Endodermal cell (in vitro differentiated cells): ENCODE measurements around the gene C18orf63. TPM values are rescaled to one million over a fixed set of nuclear protein-coding genes. Genes with fewer than 3 reads are reported as not detected.
A peak's percentile ranks its signal among the peaks of the same experiment; 100 is the strongest.

Experiments used
- DNase-seq: peaks from one replicate; pipeline ENCODE4 v3.0.0-alpha.2; 2017
- H3K27ac ChIP-seq: 2 replicates; pipeline ENCODE4 v1.5.1; 2013; ENCODE audit warnings: mild to moderate bottlenecking, low read depth, low read length, moderate library complexity
- H3K27me3 ChIP-seq: 2 replicates; pipeline ENCODE4 v1.6.1; 2013; ENCODE audit warnings: mild to moderate bottlenecking, low read length, moderate library complexity; ENCODE audit not compliant: insufficient read depth, control insufficient read depth, poor library complexity, severe bottlenecking
- H3K36me3 ChIP-seq: 2 replicates; pipeline ENCODE4 v1.7.0; 2013; ENCODE audit warnings: mild to moderate bottlenecking, low read length, moderate library complexity; ENCODE audit not compliant: control insufficient read depth, insufficient read depth
- H3K4me1 ChIP-seq: one replicate; pipeline ENCODE4 v1.7.0; 2013; ENCODE audit warnings: low read length; ENCODE audit not compliant: control insufficient read depth, insufficient read depth
- H3K4me3 ChIP-seq: 2 replicates; pipeline ENCODE4 v1.5.1; 2013; ENCODE audit warnings: mild to moderate bottlenecking, low read length, moderate library complexity
- H3K9ac ChIP-seq: 2 replicates; pipeline ENCODE4 v1.6.1; 2013; ENCODE audit warnings: mild to moderate bottlenecking, low read length, moderate library complexity; ENCODE audit not compliant: poor library complexity, severe bottlenecking; ENCODE audit errors: extremely low read depth
- H3K9me3 ChIP-seq: 2 replicates; pipeline ENCODE4 v1.6.1; 2013; ENCODE audit warnings: mild to moderate bottlenecking, low read length, moderate library complexity; ENCODE audit not compliant: control insufficient read depth
- H3K27ac Mint-ChIP-seq: 2 replicates; pipeline ENCODE4 v1.8.0; 2020; ENCODE audit warnings: mixed read lengths
- H3K27me3 Mint-ChIP-seq: 2 replicates; pipeline ENCODE4 v1.8.0; 2021; ENCODE audit warnings: mild to moderate bottlenecking, mixed read lengths; ENCODE audit not compliant: insufficient read depth
- H3K36me3 Mint-ChIP-seq: 2 replicates; pipeline ENCODE4 v1.8.0; 2020; ENCODE audit warnings: low read depth, mixed read lengths
- H3K4me1 Mint-ChIP-seq: 2 replicates; pipeline ENCODE4 v1.8.0; 2020; ENCODE audit warnings: mixed read lengths
- H3K4me3 Mint-ChIP-seq: 2 replicates; pipeline ENCODE4 v1.8.0; 2020; ENCODE audit warnings: mild to moderate bottlenecking, moderate library complexity, mixed read lengths
- H3K9me3 Mint-ChIP-seq: 2 replicates; pipeline ENCODE4 v1.8.0; 2020; ENCODE audit warnings: mild to moderate bottlenecking, mixed read lengths
- CTCF ChIP-seq: fragments of 200-600 bp; sonication (generic); conservative IDR thresholded peaks from 2 replicates; pipeline ENCODE4 v1.5.0; 2021; ENCODE audit warnings: antibody characterized with exemption, mild to moderate bottlenecking
- WGBS, 2 experiments: methylation state at CpG; one replicate each; pipeline versions ENCODE4 v1.1.5 to v1.1.7; 2013; ENCODE audit warnings: missing lambda C conversion rate in 2 of 2, mixed read lengths in 1 of 2; ENCODE audit not compliant: insufficient coverage in 1 of 2, insufficient read length in 1 of 2; 5-methylcytosine and 5-hydroxymethylcytosine counted together
- total RNA-seq, 2 donors: library from RNA; stranded (reverse); fragmentation: NEBNext Ultra II Directional in 1 of 2; extraction: Animal tissue kit (Norgen Biotek cat#: 25700) in 1 of 2; gene quantifications; 2 replicates in 1 of 2; 3 replicates in 1 of 2; pipeline ENCODE4 v1.2.1, GENCODE V29; 2021

C18orf63 gene
- total RNA-seq, 2 donors from 2014 or later: not detected

DNA sequence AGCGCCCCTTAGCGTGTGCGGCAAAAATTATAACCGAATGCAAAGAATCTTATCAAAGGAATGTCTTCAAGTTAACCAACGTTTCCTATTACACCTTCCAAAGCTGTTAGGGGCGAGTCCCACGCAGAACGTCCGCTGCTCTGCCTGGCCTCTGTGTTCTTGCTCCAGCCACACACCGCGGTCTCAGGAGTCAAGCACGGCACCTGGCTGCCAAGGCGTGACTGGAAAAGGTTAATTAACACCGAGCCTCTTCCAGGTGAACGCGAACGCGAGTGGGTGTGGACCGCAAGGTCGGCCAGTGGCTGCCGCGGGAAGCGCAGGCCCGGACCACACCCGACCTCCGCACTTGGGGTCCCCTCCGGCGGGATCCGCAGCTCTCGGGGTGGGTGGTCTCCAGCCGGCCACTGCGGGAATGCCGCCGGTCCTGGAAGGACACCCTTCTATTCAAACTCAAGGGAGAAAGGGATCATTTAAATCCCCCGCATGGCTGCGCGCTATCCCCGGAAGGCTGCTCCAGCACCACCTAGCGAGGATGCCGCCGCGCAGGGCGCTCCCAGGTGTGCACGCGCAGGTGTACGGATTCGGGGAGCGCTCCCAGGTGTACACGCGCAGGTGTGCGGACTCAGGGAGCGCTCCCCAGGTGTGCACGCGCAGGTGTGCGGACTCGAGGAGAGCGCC lies 24.7 kb upstream of the C18orf63 start:
- H3K27ac Mint-ChIP-seq: no peak overlapping the region
- Histone ChIP-seq H3K9me3 (peaks cover 5% of the 10 kb centered on the region), H3K4me3 (peak overlapping the region; percentile 88), H3K36me3 (no peaks in the 10 kb centered on the region), H3K27me3 (no peaks in the 10 kb centered on the region), H3K27ac (no peak overlapping the region), H3K9ac (no peak overlapping the region), H3K4me1 (no peaks in the 10 kb centered on the region)
- H3K9me3 Mint-ChIP-seq: no peaks in the 10 kb centered on the region
- TF ChIP-seq CTCF: peak; percentile 62
- H3K4me1 Mint-ChIP-seq: peaks cover 18% of the 10 kb centered on the region
- peak overlapping the region; percentile 86 for H3K4me3 Mint-ChIP-seq
- peaks cover 4% of the 10 kb centered on the region for H3K27me3 Mint-ChIP-seq
- no peaks in the 10 kb centered on the region for H3K36me3 Mint-ChIP-seq
- 28 to 48% methylated on average over 11 to 57 of the region's 57 CpGs for WGBS, 2 experiments
- peak; percentile 89 for DNase-seq

DNA sequence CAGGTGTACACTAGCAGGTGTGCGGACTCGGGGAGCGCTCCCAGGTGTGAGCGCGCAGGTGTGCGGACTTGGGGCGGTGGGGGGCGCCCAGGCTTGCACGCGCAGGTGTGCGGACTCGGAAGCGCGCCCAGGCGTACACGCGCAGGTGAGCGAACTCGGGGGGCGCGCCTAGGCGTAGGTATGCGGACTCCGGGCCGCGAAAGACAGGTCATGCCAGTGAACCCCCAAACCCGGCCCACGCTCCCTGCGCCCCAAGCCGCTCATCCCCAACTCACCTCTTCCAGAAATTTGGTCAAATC lies 24.2 kb upstream of the C18orf63 start:
- TF ChIP-seq CTCF: no peak
- no peaks in the 10 kb centered on the region for H3K27me3 ChIP-seq
- peak overlapping the region; percentile 71 for H3K27ac Mint-ChIP-seq
- DNase-seq: no peak
- H3K27me3 Mint-ChIP-seq: peaks cover 4% of the 10 kb centered on the region
- peak overlapping the region; percentile 88 for H3K4me3 ChIP-seq
- peak overlapping the region; percentile 86 for H3K4me3 Mint-ChIP-seq
- H3K9me3 ChIP-seq: peaks cover 5% of the 10 kb centered on the region
- 1 to 5% methylated on average over 4 to 30 of the region's 30 CpGs for WGBS, 2 experiments
- H3K4me1 ChIP-seq: no peaks in the 10 kb centered on the region
- no peak overlapping the region for H3K27ac ChIP-seq
- no peaks in the 10 kb centered on the region for H3K36me3 ChIP-seq
- no peaks in the 10 kb centered on the region for H3K9me3 Mint-ChIP-seq
- H3K4me1 Mint-ChIP-seq: peaks cover 17% of the 10 kb centered on the region
- H3K36me3 Mint-ChIP-seq: no peaks in the 10 kb centered on the region
- H3K9ac ChIP-seq: no peak overlapping the region

DNA sequence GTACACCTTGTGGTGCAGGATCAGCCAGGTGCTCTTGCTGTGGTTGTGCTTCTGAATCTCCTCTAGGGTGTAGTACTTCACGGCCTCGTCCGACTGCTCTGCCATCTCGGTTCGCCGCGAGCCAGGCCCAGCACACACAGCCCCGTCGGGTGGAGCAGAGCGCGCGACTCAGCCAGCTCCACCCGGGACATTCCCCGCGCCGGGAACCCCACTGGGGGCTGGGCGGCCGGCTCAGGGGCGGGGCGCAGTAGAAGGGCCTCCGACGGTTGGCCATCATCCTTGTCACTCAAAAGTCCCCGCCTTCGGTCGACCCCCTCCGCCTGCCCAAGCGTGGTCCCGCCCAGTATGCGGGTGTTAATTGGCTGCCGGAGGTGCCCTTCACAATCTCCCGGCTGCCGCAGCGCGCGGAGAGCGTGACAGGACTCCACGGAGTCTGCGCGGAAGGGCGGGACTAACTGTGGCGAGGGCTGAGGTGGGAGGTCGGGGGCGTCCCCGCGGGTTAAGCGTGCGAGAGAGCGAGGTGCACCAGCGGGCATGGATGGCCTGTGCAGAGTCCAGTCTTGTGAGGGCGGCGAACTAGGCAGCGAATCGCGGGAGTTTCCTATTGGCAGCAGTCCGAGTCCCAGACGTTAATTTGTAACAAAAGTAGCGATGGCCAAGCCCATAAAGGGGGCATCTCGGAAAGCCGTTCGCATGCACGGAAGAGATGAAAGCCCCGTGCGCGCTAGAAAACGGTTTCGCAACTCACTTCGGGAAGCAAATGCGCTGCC lies 23.7 kb upstream of the C18orf63 start, which contains the start of gene CYB5A:
Gene CYB5A (minus strand): TSS at position 193 of the 770 bp plus-strand sequence. CDS start 88 bp downstream, at position 105.
- H3K27ac ChIP-seq: no peak within 1 kb of the TSS
- H3K4me1 ChIP-seq: no peaks in the 10 kb centered on the region
- no peaks in the 10 kb centered on the region for H3K27me3 ChIP-seq
- DNase-seq: peak; percentile 99
- peaks cover 16% of the 10 kb centered on the region for H3K4me1 Mint-ChIP-seq
- H3K9me3 Mint-ChIP-seq: no peaks in the 10 kb centered on the region
- WGBS, 2 experiments: 4 to 11% methylated on average over 31 to 68 of the region's 68 CpGs
- peak; percentile 59 for TF ChIP-seq CTCF
- H3K9me3 ChIP-seq: peaks cover 5% of the 10 kb centered on the region
- H3K36me3 Mint-ChIP-seq: no peaks in the 10 kb centered on the region
- H3K4me3 ChIP-seq: peak within 1 kb of the TSS; percentile 88
- no peak within 1 kb of the TSS for H3K9ac ChIP-seq
- H3K36me3 ChIP-seq: no peaks in the 10 kb centered on the region
- H3K27ac Mint-ChIP-seq: peak within 1 kb of the TSS; percentile 85
- peak within 1 kb of the TSS; percentile 86 for H3K4me3 Mint-ChIP-seq
- peaks cover 4% of the 10 kb centered on the region for H3K27me3 Mint-ChIP-seq
